HG03103 (cell line): ENCODE data around the gene MYO9B.

Experiments used
- ATAC-seq: cut with Tn5 transposase; IDR thresholded peaks from one replicate; pipeline ENCODE4 v1.9.1; 2021; ENCODE audit warnings: low read depth; ENCODE audit not compliant: unreplicated experiment

The MYO9B gene

DNA sequence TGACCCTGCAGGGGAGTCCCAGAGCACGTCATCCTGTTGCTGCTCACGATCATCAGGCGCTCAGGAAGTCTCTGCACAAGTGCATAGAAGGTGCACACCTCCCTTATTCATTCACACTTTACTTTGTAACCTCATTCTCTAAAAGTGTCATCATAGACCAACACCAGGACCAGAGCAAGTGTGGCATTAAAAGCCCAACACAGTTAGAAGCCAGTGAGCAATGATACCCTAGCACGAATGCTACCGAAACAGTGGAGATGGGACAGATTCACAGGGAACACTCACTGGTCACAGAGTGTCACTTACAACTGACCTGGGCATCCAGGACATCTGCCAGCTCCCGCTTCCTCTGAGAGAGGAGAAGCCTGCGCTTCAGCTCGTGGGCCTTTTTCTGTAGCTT, 17.3 kb upstream of the MYO9B start:
- no peak for ATAC-seq

DNA sequence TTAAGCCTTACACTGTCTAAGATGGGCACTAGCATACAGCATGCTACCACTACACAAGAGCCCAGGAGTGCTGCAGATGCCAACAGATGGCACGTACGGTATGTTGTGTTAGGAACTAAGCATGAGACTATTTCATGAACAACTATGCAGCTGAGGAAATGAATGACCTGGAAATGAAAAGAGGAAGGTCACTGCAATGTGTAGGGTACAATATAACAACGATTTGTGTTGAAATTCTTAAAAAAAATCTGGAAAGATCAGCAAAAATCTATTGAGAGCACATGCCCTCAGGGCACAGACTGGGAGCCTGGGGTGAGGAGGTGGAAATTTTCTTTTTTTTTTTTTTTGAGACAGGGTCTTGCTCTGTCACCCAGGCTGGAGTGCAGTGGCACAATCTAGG, 14.8 kb upstream of the MYO9B start:
- no peak for ATAC-seq

DNA sequence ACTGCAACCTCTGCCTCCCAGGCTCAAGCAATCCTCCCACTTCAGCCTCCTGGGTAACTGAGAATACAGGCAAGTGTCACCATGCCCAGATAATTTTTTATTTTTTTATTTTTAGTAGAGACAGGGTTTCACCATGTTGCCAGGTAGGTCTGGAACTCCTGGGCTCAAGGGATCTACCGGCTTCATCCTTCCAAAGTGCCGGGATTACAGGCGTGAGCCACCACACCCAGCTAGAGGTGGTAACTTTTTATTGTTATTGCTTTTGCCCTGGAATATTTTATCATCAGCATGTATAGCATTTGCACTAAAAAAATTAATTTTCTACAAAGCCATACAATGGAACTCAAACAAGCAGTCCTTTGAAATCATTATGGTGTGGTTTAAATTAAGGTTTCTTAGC, 14.4 kb upstream of the MYO9B start:
- ATAC-seq = no peak

DNA sequence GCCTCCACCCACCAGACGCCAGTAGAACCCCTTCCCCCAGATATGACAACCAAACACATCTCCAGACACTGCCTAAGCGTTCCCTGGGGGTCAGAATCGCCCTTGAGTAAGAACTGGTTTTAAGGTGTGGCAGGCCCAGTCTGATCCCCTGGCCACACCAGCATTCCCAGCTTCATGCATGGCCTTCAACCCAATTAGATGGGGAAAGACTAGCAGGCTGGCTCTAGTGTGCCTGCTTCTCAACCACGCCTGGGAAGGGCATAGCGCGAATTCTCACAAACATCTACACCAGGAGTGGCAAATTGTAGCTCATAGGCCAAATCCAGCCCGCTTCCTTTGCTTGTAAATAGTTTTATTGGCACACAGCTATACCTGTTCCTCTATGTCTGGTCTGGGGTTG, 13.9 kb upstream of the MYO9B start:
- no peak for ATAC-seq

DNA sequence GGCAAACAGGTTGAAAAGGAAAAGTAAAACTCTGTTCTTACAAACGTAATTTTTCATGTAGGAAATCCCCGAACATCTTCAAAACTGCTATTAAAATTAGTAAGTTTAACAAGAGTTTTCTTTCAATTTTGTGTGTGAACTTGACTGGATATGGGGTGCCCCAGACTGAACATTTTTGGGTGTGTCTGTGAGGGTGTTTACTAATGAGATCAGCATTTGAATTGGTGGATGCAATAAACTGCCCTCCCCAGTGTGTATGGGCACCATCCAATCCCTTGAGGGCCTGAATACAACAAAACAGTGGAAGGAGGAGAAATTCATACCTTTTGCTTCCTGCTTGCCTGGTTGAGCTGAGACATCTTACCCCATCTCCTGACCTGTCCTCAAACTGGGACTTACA, 12.1 kb upstream of the MYO9B start:
- ATAC-seq = no peak

DNA sequence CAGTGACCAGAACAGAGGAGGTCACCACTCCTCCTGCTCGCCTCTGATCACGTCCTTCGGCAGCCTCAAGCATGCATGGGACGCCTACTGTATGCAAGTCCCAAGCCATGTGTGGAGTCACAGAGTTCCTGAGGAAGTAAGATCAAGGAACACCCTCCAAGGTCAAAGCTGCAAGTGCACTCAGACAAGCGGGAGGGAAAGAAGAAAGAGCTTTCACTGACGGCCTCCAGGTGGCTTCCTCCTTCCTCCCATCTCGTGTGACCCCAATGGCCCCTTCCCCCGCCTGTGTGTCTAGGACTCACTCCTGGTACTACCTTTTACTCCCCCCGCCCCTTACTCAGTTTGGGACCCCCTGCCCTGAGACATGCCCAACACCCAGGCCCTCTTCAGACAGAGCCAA, 6.4 kb upstream of the MYO9B start:
- no peak for ATAC-seq

DNA sequence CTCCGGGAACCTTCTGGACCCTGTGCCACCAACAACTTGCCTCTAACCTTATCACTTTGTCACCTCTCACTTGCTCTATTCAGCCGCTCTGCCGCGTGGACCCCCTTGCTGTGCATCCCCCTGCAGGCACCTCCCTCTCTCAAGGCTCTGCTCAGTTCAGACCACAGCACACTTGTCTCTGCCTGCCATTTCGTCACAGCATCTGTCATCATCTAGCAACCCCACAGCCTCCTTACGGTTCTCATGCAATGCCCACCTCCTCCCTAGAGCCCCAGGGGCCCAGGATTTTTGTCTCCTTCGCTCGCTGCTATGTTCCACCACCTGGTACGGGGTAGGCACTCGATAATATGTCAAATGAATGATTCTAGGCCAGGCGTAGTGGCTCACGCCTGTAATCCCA, 5.2 kb upstream of the MYO9B start:
- ATAC-seq = no peak

DNA sequence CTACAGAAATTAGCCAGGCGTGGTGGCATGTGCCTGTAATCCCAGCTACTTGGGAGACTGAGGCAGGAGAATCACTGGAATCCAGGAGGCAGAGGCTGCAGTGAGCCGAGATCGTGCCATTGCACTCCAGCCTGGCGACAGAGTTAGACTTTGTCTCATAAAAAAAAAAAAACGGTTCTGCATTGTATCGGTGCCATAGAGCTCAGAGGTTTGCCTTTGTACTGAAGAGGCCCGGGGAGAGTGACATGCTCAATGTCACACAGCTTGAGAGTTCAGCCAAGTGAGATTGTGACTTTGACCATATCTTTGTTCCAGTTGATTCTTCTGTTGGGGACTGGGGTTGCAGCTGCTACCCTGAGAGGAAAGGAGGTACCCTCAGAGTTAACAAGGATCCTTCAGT, 4.7 kb upstream of the MYO9B start:
- no peak for ATAC-seq

DNA sequence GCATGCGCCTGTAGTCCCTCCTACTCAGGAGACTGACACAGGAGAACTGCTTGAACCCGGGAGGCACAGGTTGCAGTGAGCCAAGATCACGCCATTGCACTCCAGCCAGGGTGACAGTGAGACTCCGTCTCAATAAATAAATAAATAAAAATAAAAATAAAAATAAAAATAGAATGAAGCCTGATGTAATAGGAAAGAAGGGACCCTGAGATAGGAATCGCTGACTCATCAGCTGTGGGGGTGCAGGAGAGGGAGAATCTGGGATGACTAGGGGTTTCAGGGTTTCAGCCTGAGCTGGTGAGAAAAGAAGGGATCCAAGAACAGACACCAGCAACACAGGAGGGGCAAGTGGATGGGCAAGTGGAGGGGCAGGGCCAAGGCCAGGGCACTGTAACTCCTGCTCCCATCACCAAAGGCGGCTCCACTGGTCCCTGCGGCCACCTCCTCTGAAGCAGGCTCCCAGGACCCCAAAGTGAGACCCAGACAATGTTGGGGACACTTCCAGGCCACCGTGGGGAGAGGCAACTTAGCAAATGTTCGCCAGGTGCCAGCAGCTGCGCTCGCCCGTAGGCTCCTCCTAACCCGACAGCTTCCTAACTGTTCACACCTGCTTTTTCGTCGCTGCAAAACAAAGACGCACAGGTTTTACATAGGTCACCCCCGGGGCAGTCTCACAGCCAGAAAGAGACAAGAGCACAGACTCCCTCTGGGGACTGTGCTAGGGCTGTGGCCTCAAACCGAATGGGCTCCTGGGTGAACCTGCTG, 1.5 kb upstream of the MYO9B start:
- ATAC-seq = no peak

DNA sequence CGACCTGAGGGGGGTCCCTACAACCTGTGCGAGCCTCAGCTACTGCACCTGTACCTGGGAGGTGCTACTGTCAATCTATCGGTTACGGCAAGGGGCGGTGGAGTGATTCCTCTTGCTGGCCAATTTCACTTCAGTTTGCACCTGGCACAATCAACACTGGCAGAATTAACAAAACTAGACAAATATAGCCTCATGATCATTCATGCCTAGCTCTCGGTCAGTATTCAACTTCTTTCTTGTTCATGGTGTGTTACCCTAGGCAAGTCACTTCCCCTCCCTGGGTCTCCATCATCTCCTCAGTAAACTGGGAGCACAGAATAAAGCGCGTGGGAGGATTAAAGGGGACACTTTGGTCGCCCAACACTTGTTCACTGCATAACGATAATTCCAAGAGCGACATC, 943 bp upstream of the MYO9B start:
- ATAC-seq = no peak

DNA sequence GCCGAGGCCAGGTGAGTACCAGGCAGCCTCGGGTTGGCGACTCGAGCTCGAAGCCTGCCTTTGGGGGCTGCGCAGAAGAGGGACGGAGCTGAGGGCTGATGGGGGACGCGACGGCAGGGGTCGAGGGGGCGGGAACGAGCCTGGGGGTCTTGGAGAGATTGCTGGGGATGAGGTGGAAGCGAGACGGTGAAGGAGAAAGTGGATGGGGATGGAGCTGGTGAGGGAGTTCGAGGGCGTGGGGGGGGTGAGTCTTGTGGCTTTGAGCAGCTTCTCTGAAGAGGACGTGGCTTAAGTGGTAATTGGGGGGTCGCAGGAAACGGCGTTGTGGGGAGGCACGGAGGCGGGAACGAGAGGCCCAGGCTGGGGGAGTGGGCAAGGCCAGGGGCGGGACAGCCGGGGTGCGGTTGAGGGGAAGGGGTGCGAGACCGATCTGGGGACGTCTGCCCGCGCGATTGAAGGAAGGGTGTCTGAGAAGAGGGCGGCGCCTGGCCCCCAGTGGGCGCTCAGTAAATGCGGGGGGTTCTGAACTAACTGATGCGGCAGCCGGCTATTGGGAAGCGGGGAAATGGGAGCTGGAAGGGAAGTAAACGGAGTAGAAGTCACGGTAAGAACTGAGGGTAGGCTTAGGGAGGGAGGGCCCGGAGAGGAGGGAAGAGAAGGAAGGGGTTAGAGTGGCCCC, 426 bp downstream of the MYO9B start:
- no peak for ATAC-seq

DNA sequence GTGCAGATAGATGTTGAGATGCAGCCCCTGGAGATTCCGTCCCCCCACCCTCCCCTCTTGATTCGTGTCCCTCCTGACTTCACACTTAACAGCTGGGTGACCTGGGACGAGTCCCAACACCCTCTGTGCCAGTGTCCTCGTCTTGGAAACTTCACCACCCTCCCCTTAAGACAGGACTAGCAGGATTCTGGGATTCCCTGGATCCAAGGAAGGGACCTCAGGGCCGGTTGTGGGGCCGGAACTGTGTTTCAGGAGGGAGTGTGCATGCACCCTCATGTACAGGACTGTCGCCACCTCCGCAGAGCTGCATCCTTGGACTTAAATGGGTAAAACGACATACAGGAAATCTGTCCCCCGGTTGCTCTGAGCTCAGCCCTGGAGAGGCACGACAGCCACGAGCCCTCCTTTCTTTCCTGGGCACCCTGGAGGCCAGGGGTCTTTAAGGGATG, 990 bp downstream of the MYO9B start:
- ATAC-seq = no peak

DNA sequence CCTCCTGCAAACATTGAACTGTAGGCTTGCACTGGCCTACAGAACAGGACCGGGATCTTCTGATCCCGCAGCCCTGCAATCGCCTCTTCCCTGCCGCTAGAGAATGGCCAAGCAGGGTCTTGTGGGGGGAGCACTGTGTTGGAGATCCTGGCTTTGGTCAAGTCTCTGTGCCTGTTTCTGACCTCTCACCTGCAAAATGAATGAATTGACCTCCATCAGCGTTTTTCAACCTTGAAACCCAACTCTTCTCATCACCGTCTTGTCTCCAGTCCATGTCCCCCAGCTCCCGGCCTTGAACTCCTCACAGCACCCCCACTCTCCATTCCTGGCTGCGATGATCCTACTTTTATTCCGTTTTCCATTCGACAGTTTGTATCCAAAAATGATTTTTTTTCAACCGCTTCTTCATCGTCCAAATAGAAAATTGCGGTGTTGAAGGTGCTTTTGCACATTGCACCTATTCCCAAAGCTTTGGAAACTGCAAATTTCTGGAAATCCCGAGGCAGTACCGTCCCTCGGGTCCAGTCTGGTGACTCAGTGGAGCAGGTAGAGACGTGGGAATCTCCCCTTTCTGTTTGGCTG, 2.0 kb downstream of the MYO9B start:
- no peak for ATAC-seq

DNA sequence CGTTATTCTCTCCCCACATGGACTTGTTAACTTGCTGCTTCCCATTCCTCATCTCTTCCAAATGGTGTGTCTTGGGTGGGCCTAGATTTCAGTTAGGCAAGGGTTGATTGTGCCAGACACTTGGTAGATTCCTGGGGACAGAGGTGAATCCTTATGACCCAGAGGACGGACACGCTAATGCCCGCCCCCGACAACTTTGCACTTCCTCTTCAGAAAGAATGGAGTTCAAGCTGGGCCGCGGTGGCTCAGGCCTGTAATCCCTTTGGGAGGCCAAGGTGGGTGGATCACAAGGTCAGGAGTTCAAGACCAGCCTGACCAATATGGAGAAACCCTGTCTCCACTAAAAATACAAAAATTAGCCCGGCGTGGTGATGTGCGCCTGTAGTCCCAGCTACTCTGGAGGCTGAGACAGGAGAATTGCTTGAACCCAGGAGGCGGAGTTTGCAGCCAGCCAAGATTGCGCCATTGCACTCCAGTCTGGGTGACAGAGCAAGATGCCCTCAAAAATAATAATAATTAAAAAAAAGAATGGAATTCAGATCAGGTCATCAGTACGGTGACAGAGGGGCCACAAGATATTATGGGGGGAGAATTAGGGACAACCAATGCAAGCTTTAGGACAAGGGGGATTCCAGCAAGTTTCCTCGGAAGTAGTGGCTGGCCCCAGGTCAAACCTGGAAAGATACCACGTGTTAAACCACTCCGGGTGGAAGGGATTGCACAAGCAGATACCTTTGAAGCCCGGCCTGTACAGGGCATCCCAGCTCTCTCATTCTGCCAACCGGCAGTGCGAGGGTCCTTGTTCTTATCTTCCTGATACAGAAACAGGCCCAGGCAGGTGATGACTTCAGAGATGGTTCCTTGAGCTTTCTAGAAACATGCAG, 2.7 kb downstream of the MYO9B start:
- no peak for ATAC-seq

DNA sequence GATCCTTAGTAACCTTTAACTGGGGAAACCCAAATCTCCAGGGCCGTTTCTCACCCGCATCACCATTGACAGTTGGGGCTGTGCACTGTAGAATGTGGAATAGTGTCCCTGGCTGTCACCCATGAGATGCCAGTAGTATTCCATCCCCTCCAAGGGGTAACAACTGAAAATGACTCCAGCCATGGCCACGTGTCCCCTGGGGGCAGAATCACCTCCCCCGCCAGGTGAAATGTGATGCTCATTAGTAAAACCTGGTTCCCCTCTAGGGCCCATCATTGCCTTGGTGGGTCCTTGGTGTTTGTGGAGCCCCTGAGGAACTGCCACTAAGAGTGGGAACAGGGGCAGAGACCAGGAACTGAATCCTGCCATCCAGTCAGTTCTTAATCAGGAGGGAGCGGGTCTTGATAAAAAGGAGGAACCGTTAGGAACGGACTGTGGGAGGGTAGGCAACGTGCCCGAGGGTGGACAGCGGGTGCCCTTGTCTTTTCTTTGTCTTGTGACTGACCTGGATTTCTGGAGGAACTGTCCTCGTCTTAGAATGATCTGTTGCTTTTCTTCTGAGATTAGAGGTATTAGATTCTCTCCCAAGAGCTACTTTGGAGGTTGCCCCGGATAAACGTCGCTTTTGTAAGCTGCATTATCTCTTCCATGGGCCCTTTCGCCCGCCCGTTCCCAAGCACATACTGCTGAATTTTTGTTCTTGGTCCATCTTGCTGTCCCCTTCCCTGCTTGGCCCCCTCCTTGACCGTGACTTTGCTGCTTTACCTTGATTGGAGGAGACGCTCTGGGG, 3.5 kb downstream of the MYO9B start:
- no peak for ATAC-seq

DNA sequence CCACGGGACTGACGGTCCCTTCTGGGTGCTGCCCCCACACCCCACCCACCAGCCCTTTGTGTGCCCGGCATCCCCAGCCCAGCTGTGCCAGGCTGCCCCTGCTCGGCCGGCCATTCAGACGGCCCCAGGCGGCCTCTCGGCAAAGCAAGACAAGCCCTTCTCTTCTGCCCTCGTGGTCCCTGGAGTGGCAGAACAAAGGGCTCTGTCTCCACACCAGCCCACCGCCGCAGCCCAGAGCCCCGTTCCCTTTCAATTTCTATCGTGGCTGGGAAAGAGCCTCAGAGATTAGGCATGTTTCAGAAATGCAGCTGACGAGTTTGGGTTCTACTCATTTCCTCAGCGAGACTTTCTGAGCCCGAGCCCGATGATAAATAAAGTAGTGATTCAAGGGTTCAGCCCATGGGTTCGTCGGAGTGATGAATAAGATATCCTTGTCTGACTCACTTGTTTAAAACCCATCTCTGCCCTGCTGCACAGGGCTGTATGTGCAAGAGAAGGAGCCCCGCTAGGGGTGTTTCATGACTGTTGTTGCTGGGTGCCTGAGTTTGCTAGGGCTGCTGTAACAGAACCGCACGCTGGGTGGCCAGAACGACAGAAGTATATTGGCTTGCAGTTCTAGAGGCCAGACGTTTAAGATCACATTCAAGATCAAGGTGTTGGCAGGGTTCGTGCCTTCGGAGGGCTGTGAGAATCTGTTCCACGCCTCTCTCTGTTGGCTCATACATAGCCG, 4.3 kb downstream of the MYO9B start:
- no peak for ATAC-seq

DNA sequence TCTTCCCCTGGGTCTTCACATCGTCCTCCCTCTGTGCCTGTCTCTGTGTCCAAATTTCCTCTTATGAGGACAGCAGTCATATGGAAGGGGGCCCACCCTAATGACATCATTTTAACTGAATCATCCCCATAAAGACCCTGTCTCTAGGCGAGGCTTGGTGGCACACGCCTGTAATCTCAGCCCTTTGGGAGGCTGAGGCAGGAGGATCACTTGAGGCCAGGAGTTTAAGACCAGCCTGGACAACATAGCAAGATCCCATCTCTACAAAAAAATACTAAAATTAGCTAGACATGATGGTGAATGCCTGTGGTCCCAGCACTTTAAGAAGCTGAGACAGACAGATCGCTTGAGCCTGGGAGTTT, 4.8 kb downstream of the MYO9B start:
- ATAC-seq = no peak

DNA sequence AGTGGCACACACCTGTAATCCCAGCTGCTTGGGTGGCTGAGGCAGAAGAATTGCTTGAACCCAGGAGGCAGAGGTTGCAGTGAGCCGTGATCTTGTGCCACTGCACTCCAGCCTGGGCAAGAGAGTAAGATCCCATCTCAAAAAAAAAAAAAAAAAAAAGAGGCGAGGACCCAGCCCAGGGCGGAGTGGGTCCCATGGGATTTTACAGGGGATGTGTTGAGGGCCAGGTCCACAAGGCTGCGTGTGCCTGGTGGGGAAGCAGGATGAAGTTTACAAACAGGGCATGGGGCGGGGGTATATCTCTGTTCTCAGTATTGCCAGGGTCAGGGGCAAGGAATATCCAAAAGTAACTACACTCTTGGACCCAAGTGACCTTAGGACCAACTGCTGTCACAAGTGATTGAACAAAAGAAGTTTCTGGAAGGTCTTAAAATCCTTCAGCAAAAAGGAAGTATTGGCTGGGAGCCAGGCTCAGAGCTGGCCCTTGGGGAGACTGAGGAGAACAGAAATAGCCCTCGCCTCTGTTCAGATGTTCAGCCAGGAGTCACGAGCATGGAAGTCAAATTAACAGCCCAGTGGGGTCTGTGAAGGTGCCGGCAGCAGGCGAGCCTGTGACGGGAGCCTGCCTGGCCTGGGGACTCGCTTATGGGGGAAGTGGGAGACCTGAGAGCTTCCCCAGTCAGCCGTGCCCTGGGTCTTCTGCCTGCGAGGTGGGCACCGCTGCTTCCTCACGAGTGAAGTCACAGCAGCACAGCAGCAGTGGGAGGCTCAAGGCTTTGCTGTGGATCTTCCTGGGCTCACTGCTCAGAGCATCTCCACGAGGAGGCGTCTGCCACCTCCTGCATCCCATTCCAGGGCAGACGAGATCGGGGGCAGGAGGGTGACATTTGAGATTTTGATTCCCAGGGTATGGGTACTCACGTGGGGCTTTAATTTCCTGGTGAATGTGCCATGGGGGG, 6.4 kb downstream of the MYO9B start:
- ATAC-seq = no peak

DNA sequence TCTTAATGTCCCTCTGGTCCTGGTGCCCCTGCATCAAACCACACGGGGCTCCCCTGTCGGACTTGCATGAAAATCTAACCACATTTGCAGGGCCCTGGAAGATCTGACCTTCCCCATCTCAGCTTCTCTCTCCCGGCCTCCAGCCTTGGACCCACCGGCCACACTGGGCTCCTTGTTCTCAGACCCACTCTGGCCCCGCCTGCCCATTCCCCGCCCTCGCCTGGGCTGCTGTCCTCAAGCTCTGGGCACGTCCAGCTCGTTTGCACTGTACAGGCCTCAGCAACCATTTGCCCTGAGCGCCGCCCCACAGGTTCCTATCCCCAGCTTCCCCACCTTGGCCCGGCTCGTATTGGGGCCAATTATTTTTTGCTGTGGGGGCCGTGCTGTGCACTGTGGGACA, 10.5 kb downstream of the MYO9B start:
- ATAC-seq = no peak
